RKO (cell line): ENCODE measurements around the gene RCC2.
A peak's percentile ranks its signal among the peaks of the same experiment; 100 is the strongest.
"Not testable (repeated sequence)": the region's sequence is repeated elsewhere in the genome, so short reads cannot be mapped to it uniquely, and the experiment has no call there.

Experiments used
- DNase-seq: peaks from one replicate; pipeline ENCODE4 v3.0.0-alpha.2; 2016; ENCODE audit warnings: low spot score

The RCC2 gene

GRCh38 chr1:17419626-17420328 is 19.7 kb downstream of the RCC2 start:
- no peak for DNase-seq

DNA sequence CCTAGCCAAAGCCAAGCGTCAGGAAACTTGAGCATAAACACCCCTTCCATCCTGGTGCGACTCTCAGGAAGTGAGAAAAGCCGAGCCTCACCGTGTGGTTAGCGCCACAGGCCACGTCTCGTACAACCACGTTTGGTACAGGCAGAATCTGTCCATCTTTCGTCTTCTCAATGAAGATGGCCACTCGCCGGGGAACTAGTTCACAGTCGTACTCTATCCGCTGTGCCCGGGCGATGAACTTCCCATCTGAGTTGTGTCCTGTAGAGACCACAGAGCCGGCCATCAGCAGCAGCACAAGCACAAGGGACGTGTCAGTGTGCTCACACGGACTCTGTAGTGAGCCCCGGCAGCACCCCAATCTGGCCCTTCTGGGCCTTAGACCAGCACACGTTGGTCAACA is 23.1 kb downstream of the RCC2 start:
- DNase-seq, result no peak

DNA sequence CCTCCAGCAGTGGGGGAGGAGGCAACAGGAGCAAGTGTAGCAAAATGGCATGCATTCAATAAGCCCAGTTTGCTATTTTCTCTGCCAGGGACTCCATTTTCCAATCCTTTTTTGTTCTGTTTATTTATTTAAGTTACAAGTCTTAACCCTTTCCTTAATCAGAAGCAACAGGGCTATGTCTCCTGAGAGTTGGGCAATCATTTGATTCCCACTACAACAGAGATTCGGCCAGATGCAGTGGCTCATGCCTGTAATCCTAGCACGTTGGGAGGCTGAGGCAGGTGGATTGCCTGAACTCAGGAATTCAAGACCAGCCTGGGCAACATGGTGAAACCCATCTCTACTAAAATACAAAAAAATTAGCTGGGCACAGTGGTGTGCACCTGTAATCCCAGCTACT is 25.5 kb downstream of the RCC2 start:
- no peak for DNase-seq

- no peak for DNase-seq
These were observed 27.2 kb downstream of the RCC2 start for GRCh38 chr1:17412093-17412870.

- DNase-seq, result no peak
These were observed 30.1 kb downstream of the RCC2 start for GRCh38 chr1:17409391-17409811.

GRCh38 chr1:17407786-17408514 is 31.5 kb downstream of the RCC2 start:
- not testable (repeated sequence) for DNase-seq

- not testable (repeated sequence) for DNase-seq
These were observed 32.6 kb downstream of the RCC2 start for GRCh38 chr1:17406760-17407475.

GRCh38 chr1:17405898-17406759 is 33.3 kb downstream of the RCC2 start:
- DNase-seq, result peak; percentile 56

DNA sequence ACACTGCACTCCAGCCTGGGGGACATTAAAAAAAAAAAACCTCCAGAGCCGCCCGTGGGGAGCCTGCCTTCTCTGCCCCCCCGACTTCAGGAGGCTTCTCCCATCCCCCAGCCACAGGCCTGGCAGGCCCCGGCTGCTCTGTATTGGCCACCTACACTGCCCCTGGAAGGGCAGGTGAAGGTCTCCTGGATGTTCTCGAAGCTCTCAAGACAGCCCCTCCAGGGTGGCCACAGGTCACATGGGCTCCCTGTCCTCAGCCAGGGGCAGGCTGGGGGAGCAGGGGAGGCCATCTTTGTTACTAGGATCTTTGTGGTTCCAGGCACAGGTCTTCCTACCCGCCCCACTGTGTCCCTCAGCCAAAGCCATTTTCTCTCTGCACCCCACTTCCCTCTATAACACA is 34.7 kb downstream of the RCC2 start:
- no peak for DNase-seq

GRCh38 chr1:17404034-17404684 is 35.3 kb downstream of the RCC2 start:
- DNase-seq, result no peak

- DNase-seq, result no peak
These were observed 36.4 kb downstream of the RCC2 start for GRCh38 chr1:17403081-17403480.

DNA sequence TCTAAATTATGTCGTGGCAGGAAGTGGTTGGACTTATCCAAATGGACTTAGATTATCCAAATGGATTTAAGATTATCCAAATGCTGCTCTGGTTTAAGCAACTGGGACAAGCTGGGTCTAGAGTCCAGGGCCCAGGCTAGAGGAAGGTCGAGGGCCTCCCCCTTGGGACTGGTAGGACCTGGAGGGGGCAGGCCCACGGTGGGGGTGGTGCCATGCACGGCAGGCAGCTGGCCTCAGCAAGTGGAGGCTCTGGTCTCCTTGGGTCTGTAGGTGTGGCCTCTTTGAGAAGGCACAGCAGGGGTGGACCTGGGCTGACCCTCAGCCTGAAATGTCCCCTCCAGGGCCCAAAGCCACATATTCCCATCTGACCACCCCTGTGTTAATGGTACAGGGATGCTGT is 37.6 kb downstream of the RCC2 start:
- DNase-seq, result no peak

GRCh38 chr1:17400725-17401341 is 38.6 kb downstream of the RCC2 start:
- DNase-seq, result no peak

DNA sequence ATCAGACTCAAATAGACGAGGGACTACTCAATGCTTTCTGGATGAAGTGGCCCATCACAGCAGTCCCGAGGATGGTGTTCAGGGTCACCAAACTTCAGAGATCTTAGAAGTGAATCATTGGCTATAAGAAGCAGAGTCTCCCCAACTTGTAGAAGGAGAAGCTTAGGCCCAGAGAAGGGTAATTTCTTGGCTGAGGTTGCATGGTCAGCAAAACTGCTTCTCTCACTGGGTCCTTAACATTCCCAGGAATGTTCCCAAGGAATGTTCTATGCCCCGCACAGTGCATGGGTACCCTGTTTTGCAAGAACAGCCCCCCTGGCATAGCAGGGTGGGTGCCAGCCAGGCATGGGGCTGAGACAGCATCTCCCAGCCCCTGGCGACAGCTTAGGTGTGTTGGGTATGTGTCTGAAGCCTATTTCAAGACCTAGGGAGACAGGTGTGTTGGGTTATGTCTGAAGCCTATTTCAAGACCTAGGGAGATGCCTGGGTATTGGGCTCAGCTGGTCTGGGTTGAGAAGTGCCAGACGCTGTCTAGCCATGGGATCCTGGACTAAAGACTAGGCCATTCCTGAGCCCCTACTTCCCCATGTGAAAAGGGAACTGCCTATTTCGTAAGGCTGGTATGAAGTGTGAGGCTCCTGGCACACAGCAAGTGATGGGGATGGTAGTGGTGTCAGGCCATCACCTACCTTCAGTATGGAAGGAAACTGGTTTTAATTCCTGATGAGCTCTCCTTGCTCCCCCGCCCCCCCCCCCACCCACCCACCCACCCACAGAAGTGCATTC is 41.4 kb downstream of the RCC2 start:
- no peak for DNase-seq

- DNase-seq, result no peak
These were observed 46.2 kb downstream of the RCC2 start for GRCh38 chr1:17393230-17393629.

DNA sequence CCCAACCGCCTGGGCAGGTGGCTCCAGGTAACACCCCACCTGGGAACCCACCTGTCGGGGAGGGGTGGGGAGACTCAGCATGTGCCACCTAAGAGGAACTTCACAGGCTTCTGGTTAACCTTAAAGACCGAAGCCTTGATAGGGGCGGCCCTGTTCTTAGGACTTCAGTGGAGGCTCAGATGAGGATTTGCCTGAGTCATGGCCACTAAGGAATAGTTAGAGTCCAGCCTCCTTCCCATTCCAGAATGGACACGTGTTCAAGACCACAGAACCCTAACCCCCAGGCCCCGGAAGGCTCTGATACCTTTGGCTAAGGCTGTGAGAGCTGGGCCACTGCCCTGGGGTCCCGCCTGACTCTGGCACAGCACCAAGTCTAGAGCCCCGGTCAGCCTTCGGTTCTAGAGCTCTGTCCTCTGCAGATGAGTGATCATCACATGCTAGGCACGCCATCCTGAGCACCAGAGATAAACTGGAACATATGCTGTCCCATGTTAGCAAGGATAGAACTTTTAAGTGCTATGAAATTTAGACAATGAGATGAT is 47.2 kb downstream of the RCC2 start:
- DNase-seq, result no peak

DNA sequence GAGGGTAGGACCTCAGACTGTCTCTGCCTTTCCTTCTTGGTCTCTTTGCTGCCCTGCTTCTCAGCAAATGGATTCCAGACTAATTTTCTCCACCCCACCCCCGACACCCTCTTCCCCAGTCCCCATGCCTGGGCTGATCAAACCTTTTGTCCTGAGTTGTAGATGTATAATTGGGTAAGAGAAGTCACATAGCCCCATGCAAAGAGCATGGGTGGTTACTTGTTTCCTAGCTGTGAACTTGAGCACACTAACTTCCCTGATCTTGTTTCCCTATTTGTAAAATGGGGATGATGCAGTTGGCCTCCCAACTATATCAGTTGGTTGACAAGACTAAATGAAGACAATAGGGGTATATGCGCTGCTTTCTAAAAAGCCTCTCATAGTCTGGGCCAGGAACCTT is 58.3 kb downstream of the RCC2 start:
- no peak for DNase-seq

- no peak for DNase-seq
These were observed 62.0 kb downstream of the RCC2 start for GRCh38 chr1:17377325-17377953.

GRCh38 chr1:17375651-17376050 is 63.8 kb downstream of the RCC2 start:
- DNase-seq, result no peak
